Memory B cell (primary cell): ENCODE results near the gene SLC25A47.
"Not testable (repeated sequence)": the region's sequence is repeated elsewhere in the genome, so short reads cannot be mapped to it uniquely, and the experiment has no call there.

Experiments
- ATAC-seq: fragments of 150-1000 bp; cut with Tn5 transposase; 2 replicates; pipeline ENCODE4 v1.10.0; 2021; ENCODE audit warnings: low read depth, mild to moderate bottlenecking, moderate library complexity
- DNase-seq, 2 donors: peaks; one replicate each; pipeline ENCODE4 v3.0.0; 2022; ENCODE audit warnings: low spot score in 2 of 2
- H3K27ac Mint-ChIP-seq: one replicate; pipeline ENCODE4 v1.8.0; 2022; ENCODE audit warnings: mild to moderate bottlenecking, moderate library complexity, mixed read lengths
- H3K27me3 Mint-ChIP-seq: one replicate; pipeline ENCODE4 v1.8.0; 2022; ENCODE audit warnings: mixed read lengths
- H3K36me3 Mint-ChIP-seq: one replicate; pipeline ENCODE4 v1.8.0; 2022; ENCODE audit warnings: mild to moderate bottlenecking, mixed read lengths
- H3K4me1 Mint-ChIP-seq: one replicate; pipeline ENCODE4 v1.8.0; 2022; ENCODE audit warnings: mixed read lengths
- H3K4me3 Mint-ChIP-seq: one replicate; pipeline ENCODE4 v1.8.0; 2022; ENCODE audit warnings: mild to moderate bottlenecking, moderate library complexity, mixed read lengths
- H3K9me3 Mint-ChIP-seq: one replicate; pipeline ENCODE4 v1.8.0; 2022; ENCODE audit warnings: mixed read lengths

Gene SLC25A47

GRCh38 chr14:100332071-100332639, 9.0 kb downstream of the SLC25A47 start:
- ATAC-seq (no peak), DNase-seq (no peak)
- H3K9me3 Mint-ChIP-seq: no peaks in the 10 kb centered on the region
- peak overlapping the region; percentile 82 for H3K27ac Mint-ChIP-seq
- no peak overlapping the region for H3K4me3 Mint-ChIP-seq
- H3K27me3 Mint-ChIP-seq: no peaks in the 10 kb centered on the region
- H3K4me1 Mint-ChIP-seq: no peaks in the 10 kb centered on the region
- peaks cover 8% of the 10 kb centered on the region for H3K36me3 Mint-ChIP-seq

DNA sequence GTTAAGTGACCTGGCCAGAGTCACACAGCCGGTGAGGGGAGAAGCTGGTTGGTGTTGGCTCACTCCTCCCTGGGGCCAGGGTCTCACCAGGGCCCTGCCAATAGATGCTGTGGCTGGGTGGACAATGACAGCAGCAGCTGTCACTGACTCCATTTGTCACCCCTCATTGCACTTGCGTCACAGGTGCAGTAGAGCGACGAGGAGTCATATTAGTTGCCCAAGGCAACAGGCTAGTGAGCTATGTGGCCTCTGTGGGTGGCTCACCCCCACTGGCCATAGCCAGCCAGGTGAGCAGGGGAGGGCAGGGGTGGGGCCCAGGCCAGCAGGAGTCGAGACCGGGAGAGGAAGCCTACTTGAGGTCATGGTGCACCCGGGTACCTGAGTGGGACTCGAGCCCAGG, 9.7 kb downstream of the SLC25A47 start:
- ATAC-seq: peak; percentile 90
- H3K9me3 Mint-ChIP-seq: no peaks in the 10 kb centered on the region
- H3K4me3 Mint-ChIP-seq: no peak overlapping the region
- peaks cover 11% of the 10 kb centered on the region for H3K36me3 Mint-ChIP-seq
- peak in 1 of 2 donors; percentile 26 for DNase-seq
- H3K4me1 Mint-ChIP-seq: no peaks in the 10 kb centered on the region
- no peaks in the 10 kb centered on the region for H3K27me3 Mint-ChIP-seq
- peak overlapping the region; percentile 82 for H3K27ac Mint-ChIP-seq

DNA sequence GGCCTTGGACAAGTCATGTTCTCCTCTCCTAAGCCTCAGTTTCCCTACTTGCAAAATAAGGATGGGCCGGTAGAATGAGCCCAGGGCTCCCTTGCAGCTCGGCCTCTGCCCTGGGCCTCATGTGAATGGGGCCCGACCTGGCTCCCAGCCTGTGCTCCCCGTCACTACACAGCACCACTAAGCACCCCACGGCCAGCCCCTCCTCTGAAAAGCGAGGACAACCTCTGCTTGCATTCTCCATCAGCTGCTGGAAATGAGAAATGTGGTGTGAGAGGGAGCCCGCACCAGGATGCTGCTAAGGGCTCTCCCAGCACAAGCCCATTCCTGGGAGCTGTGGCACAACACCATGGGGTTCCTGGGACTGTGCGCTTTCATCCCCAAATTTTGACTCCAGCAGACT, 10.2 kb downstream of the SLC25A47 start:
- Mint-ChIP-seq H3K27me3 (no peaks in the 10 kb centered on the region), H3K27ac (peak overlapping the region; percentile 60), H3K4me1 (no peaks in the 10 kb centered on the region), H3K4me3 (no peak overlapping the region), H3K9me3 (no peaks in the 10 kb centered on the region), H3K36me3 (peaks cover 13% of the 10 kb centered on the region)
- ATAC-seq (no peak), DNase-seq (no peak)

DNA sequence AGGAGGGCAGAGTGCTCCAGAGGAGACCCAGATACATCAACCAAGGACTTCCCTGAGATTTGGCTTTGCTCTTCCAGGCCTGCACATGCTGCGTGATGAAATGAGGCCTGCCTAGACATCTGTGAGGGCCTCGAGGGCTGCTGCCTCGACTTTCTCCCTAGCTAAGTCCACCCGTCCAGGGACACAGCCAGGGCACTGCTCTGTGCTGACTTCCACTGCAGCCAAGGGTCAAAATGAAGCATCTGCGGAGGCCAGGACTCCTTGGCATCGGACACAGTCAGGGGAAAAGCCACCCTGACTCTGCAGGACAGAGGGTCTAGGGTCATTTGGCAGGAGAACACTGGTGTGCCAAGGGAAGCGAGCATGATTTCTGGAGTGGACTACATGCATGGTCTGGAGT, 10.7 kb downstream of the SLC25A47 start:
- Mint-ChIP-seq H3K36me3 (peaks cover 13% of the 10 kb centered on the region), H3K4me3 (no peak overlapping the region), H3K27ac (peak overlapping the region; percentile 60), H3K27me3 (no peaks in the 10 kb centered on the region), H3K4me1 (no peaks in the 10 kb centered on the region), H3K9me3 (no peaks in the 10 kb centered on the region)
- DNase-seq (no peak), ATAC-seq (no peak)

GRCh38 chr14:100334904-100335303, 11.8 kb downstream of the SLC25A47 start:
- H3K4me1 Mint-ChIP-seq: peaks cover under 1% of the 10 kb centered on the region

DNA sequence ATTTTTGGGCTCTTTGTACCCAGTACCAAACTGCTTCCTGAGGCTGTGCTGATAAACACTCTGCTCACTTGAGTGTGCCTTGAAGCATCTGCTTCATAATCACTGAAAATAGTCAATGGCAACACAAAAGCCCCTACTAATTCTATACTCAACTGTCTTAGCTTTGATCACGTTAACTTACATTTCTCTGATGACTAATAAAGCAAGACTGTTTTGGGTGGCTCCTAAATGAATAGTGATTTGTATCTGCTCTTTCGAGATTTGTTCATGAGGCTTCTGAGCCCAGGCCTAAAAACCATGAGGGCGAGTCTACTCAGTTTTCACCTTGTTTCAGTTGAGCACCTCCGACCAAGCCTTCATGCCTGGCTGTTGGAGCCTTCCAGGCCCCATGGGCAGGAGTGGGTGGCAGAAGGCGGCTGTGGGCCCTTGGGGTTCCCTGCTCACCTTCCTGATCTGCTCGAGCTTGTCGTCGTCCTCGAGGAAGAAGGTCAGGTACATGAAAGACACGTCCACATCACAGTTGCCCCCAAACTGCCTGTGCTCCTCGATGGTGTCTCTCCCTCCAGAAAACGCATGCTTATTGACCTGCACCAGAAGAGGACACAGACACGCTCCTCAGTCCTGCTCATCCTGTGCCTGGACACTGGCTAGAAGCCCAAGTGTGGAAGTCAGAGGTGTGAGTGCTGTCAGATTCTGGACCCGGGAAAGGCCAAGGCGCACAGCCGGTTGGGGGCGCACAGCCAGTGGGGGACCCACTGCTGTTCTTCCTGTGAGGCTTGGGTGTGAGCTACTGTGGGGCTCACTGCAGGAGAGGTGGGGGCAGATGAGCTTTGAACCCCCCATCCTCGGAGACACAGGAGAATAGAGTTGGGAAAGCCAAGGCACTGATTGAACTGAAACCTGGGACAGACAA, 13.7 kb downstream of the SLC25A47 start:
- Mint-ChIP-seq H3K4me3 (no peak overlapping the region), H3K27me3 (no peaks in the 10 kb centered on the region), H3K36me3 (peaks cover 22% of the 10 kb centered on the region), H3K27ac (peak overlapping the region; percentile 62), H3K4me1 (peaks cover 10% of the 10 kb centered on the region), H3K9me3 (no peaks in the 10 kb centered on the region)
- DNase-seq (no peak), ATAC-seq (no peak)

More at GRCh38 chr14:100334904-100335303, 11.8 kb downstream of the SLC25A47 start:
- Mint-ChIP-seq H3K36me3 (peaks cover 17% of the 10 kb centered on the region), H3K27me3 (no peaks in the 10 kb centered on the region), H3K9me3 (no peaks in the 10 kb centered on the region), H3K27ac (no peak overlapping the region), H3K4me3 (no peak overlapping the region)
- no peak for DNase-seq
- ATAC-seq: no peak

- H3K36me3 Mint-ChIP-seq: peaks cover 26% of the 10 kb centered on the region
- H3K4me3 Mint-ChIP-seq: no peak overlapping the region
- DNase-seq: no peak
- H3K27ac Mint-ChIP-seq: peak overlapping the region; percentile 95
- H3K9me3 Mint-ChIP-seq: no peaks in the 10 kb centered on the region
- no peak for ATAC-seq
- H3K4me1 Mint-ChIP-seq: peaks cover 13% of the 10 kb centered on the region
- H3K27me3 Mint-ChIP-seq: no peaks in the 10 kb centered on the region
Measured at GRCh38 chr14:100339766-100340422, 16.8 kb downstream of the SLC25A47 start.

- peaks cover 23% of the 10 kb centered on the region for H3K36me3 Mint-ChIP-seq
- no peaks in the 10 kb centered on the region for H3K9me3 Mint-ChIP-seq
- H3K4me1 Mint-ChIP-seq: peaks cover 13% of the 10 kb centered on the region
- no peaks in the 10 kb centered on the region for H3K27me3 Mint-ChIP-seq
- no peak overlapping the region for H3K4me3 Mint-ChIP-seq
- ATAC-seq: no peak
- H3K27ac Mint-ChIP-seq: peak overlapping the region; percentile 95
- DNase-seq: no peak
Measured at GRCh38 chr14:100340423-100340813, 17.3 kb downstream of the SLC25A47 start.

DNA sequence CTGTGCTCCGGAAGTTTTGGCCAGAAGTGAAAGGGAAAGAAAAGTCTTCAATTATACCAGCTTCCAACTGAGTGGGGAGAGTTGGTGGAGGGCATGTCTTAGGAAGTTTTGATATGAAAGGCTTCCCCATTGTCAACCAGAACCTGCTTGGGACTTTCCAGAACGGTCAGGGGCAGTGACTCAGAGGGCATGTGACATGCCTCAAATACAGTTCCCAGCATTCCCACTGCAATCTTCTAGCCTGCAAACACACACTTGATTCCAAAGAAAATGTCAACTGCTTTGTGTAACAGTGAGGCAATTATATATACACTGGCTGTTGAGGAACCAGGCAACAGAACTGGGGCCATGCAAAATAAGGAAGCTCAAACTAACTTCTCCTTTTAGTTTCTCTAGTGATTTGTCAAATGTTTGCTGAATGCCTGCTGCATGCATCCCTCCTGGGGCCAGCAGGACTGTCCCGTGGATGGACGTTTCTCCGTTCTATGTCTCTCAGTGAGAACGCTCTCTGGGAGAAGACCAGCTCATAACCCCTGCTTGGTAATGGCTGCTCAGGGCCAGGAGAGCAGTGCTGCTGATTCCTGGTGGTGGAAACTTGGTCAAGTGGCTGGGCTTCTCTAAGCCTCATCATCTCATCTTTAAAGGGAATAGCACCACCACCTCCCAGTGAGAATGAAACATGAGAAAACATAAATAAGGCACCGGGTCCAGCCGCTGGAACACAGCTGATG, 18.3 kb downstream of the SLC25A47 start:
- H3K4me1 Mint-ChIP-seq: peaks cover 13% of the 10 kb centered on the region
- no peaks in the 10 kb centered on the region for H3K27me3 Mint-ChIP-seq
- H3K9me3 Mint-ChIP-seq: no peaks in the 10 kb centered on the region
- peaks cover 26% of the 10 kb centered on the region for H3K36me3 Mint-ChIP-seq
- peak overlapping the region; percentile 95 for H3K27ac Mint-ChIP-seq
- DNase-seq: peak in 1 of 2 donors; percentile 30
- peak overlapping the region; percentile 53 for H3K4me3 Mint-ChIP-seq
- ATAC-seq: peak; percentile 96

GRCh38 chr14:100342195-100342594, 19.1 kb downstream of the SLC25A47 start:
- peaks cover 13% of the 10 kb centered on the region for H3K4me1 Mint-ChIP-seq
- H3K27me3 Mint-ChIP-seq: no peaks in the 10 kb centered on the region
- no peak overlapping the region for H3K4me3 Mint-ChIP-seq
- no peaks in the 10 kb centered on the region for H3K9me3 Mint-ChIP-seq
- peaks cover 27% of the 10 kb centered on the region for H3K36me3 Mint-ChIP-seq
- ATAC-seq: no peak
- H3K27ac Mint-ChIP-seq: peak overlapping the region; percentile 95
- DNase-seq: no peak

DNA sequence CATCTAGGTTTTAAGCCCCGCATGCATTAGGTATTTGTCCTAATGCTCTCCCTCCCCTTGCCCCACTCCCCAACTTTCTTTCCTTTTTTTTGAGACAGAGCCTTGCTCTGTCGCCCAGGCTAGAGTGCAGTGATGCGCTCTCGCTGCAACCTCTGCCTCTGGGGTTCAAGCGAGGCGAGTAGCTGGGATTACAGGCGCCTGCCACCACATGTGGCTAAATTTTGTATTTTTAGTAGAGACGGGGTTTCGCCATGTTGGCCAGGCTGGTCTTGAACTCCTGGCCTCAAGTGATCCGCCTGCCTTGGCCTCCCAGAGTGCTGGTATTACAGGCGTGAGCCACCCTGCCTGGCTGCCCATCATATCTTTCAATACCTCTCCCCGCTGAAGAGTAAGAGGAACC, 19.7 kb downstream of the SLC25A47 start:
- not testable (repeated sequence) for H3K9me3 Mint-ChIP-seq, DNase-seq, H3K4me3 Mint-ChIP-seq, H3K27me3 Mint-ChIP-seq, ATAC-seq
- peak overlapping the region; percentile 65 for H3K27ac Mint-ChIP-seq
- H3K4me1 Mint-ChIP-seq: peaks cover 13% of the 10 kb centered on the region
- H3K36me3 Mint-ChIP-seq: peaks cover 24% of the 10 kb centered on the region

GRCh38 chr14:100344657-100345056, 21.5 kb downstream of the SLC25A47 start:
- DNase-seq, H3K27me3 Mint-ChIP-seq, H3K27ac Mint-ChIP-seq, H3K9me3 Mint-ChIP-seq, ATAC-seq, H3K4me3 Mint-ChIP-seq: not testable (repeated sequence)
- Mint-ChIP-seq H3K36me3 (peaks cover 23% of the 10 kb centered on the region), H3K4me1 (peaks cover 13% of the 10 kb centered on the region)

- Mint-ChIP-seq H3K27ac (no peak overlapping the region), H3K9me3 (no peaks in the 10 kb centered on the region), H3K27me3 (no peaks in the 10 kb centered on the region), H3K4me1 (peaks cover 13% of the 10 kb centered on the region), H3K4me3 (no peak overlapping the region), H3K36me3 (peaks cover 23% of the 10 kb centered on the region)
- DNase-seq (no peak), ATAC-seq (no peak)
Measured at GRCh38 chr14:100345711-100346110, 22.6 kb downstream of the SLC25A47 start.
